Activated CD8-positive, alpha-beta T cell treated with anti-CD3 and anti-CD28 coated beads, Interleukin-2, amount 10 ng/mL, durations not matched to agents 7 days and 5 days (primary cell): Measurements from ENCODE around the gene SPRING1. TPM values are rescaled to one million over a fixed set of nuclear protein-coding genes. Genes with fewer than 3 reads are reported as not detected.
"Not testable (repeated sequence)": the region's sequence is repeated elsewhere in the genome, so short reads cannot be mapped to it uniquely, and the experiment has no call there.

Source experiments
- ATAC-seq: fragments of 150-1000 bp; cut with Tn5 transposase; one replicate; pipeline ENCODE4 v1.10.0; 2021; ENCODE audit warnings: moderate library complexity
- CTCF ChIA-PET: fragments of 350-600 bp; sonication (Branson Sonifier 250); formaldehyde crosslinking; loops from one replicate; lab custom pipeline; 2021; ENCODE audit warnings: antibody characterized with exemption; lab: Charles Lee
- POLR2A ChIA-PET: fragments of 350-600 bp; sonication (Branson Sonifier 250); formaldehyde crosslinking; loops from one replicate; lab custom pipeline; 2021; ENCODE audit warnings: antibody characterized with exemption; lab: Charles Lee
- DNase-seq: peaks from one replicate; pipeline ENCODE4 v3.0.0-alpha.2; 2020
- H3K27ac Mint-ChIP-seq: one replicate; pipeline ENCODE4 v1.8.0; 2021; ENCODE audit warnings: mild to moderate bottlenecking, mixed read lengths
- H3K27me3 Mint-ChIP-seq: one replicate; pipeline ENCODE4 v1.8.0; 2021; ENCODE audit warnings: low read depth, mixed read lengths
- H3K36me3 Mint-ChIP-seq: one replicate; pipeline ENCODE4 v1.8.0; 2021; ENCODE audit warnings: low read depth, mixed read lengths
- H3K4me1 Mint-ChIP-seq: one replicate; pipeline ENCODE4 v1.8.0; 2021; ENCODE audit warnings: low read depth, mixed read lengths
- H3K4me3 Mint-ChIP-seq: one replicate; pipeline ENCODE4 v1.8.0; 2021; ENCODE audit warnings: mild to moderate bottlenecking, mixed read lengths
- H3K9me3 Mint-ChIP-seq: one replicate; pipeline ENCODE4 v1.8.0; 2022; ENCODE audit warnings: mixed read lengths; ENCODE audit not compliant: insufficient read depth
- total RNA-seq, 2 experiments: library from RNA; stranded (reverse); gene quantifications; one replicate each; pipeline ENCODE4 v1.2.3, GENCODE V29; 2021

Gene SPRING1
- total RNA-seq, 2 experiments from 2014 or later: 31.3 to 32.5 TPM

GRCh38 chr12:116765271-116765670 lies 27.4 kb upstream of the SPRING1 start:
- Mint-ChIP-seq H3K27ac (no peak overlapping the region), H3K36me3 (peaks cover 8% of the 10 kb centered on the region), H3K9me3 (no peaks in the 10 kb centered on the region), H3K27me3 (no peaks in the 10 kb centered on the region), H3K4me3 (no peak overlapping the region), H3K4me1 (no peaks in the 10 kb centered on the region)
- CTCF ChIA-PET: interaction anchor here (1.1 to 1.3 kb wide), 2 partner anchors 9 to 16 kb away, joined by 3 read pairs; no protein-coding TSS in a partner anchor
- no peak for DNase-seq
- ATAC-seq: no peak
- POLR2A ChIA-PET: no interaction called here

DNA sequence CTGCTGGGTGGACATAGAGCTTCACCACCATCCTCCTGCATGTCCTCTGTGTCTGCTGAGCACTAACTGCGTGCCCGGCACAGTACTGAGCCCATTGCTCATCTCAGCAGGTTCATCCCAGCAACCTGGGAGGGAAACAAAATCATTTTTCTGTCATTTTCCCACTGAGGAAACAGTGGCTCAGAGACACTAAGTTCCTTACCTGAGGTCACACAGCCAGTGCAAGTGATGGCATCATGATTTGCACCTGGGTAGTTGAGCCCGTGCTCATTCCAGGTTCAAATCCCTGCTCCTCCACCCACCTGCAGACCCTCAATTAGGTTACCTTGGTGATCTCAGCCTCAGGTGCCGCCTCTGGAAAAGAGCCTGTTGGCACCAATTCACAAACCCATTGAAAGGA lies 23.6 kb upstream of the SPRING1 start:
- peaks cover 30% of the 10 kb centered on the region for H3K36me3 Mint-ChIP-seq
- DNase-seq (no peak), ATAC-seq (no peak)
- no peaks in the 10 kb centered on the region for H3K9me3 Mint-ChIP-seq
- POLR2A ChIA-PET: no interaction called here
- H3K27ac Mint-ChIP-seq: no peak overlapping the region
- no peaks in the 10 kb centered on the region for H3K27me3 Mint-ChIP-seq
- CTCF ChIA-PET: interaction anchor here (0.6 to 0.9 kb wide), 2 partner anchors 11 to 52 kb away, joined by 3 read pairs; no protein-coding TSS in a partner anchor
- H3K4me3 Mint-ChIP-seq: no peak overlapping the region
- H3K4me1 Mint-ChIP-seq: peaks cover 20% of the 10 kb centered on the region

DNA sequence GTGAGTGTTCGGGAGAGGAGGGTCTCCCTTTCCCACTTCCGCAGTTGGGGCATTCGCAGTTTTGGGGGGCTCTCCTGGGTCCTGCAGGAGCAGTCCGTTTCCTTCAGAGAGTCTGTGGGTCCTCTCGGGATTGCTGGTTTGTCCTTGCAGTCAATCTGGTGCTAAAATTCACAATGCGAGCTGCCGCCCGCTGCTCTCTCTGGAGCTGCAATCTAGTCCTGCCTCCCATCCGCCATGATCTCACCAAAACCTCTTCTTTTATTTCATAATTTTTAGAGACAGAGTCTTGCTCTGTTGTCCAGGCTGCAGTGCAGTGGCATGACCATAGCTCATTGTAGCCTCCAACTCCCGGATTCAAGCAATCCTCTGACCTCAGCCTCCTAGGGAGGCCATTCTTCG lies 22.8 kb upstream of the SPRING1 start:
- CTCF ChIA-PET: interaction anchor here (1.8 kb wide), 1 partner anchor 10 kb away, joined by 6 read pairs; no protein-coding TSS in a partner anchor
- Mint-ChIP-seq H3K27me3 (no peaks in the 10 kb centered on the region), H3K4me1 (peaks cover 22% of the 10 kb centered on the region), H3K9me3 (no peaks in the 10 kb centered on the region), H3K36me3 (peaks cover 30% of the 10 kb centered on the region), H3K27ac (no peak overlapping the region), H3K4me3 (no peak overlapping the region)
- POLR2A ChIA-PET: no interaction called here
- DNase-seq (no peak), ATAC-seq (no peak)

- H3K4me1 Mint-ChIP-seq: peaks cover 22% of the 10 kb centered on the region
- H3K36me3 Mint-ChIP-seq: peaks cover 30% of the 10 kb centered on the region
- CTCF ChIA-PET: interaction anchor here (1.1 to 1.8 kb wide), 3 partner anchors 11 to 360 kb away, joined by 3 to 6 read pairs (median 3); no protein-coding TSS in a partner anchor
- DNase-seq (peak; percentile 41), ATAC-seq (peak; percentile 11)
- H3K9me3 Mint-ChIP-seq: no peaks in the 10 kb centered on the region
- POLR2A ChIA-PET: no interaction called here
- H3K27me3 Mint-ChIP-seq: no peaks in the 10 kb centered on the region
- H3K4me3 Mint-ChIP-seq: peak overlapping the region; percentile 34
- H3K27ac Mint-ChIP-seq: peak overlapping the region; percentile 47
Measured at GRCh38 chr12:116759783-116760621, 22.1 kb upstream of the SPRING1 start.

DNA sequence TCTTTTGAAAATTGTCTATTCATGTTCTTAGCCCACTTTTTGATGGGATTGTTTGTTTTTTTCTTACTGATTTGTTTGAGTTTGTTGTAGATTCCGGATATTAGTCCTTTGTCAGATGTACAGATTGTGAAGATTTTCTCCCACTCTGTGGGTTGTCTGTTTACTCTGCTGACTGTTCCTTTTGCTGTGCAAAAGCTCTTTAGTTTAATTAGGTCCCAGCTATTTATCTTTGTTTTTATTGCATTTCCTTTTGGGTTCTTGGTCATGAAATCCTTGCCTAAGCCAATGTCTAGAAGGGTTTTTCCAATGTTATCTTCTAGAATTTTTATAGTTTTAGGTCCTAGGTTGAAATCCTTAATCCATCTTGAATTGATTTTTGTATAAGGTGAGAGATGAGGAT lies 16.9 kb upstream of the SPRING1 start:
- H3K27ac Mint-ChIP-seq, CTCF ChIA-PET, H3K9me3 Mint-ChIP-seq, H3K4me3 Mint-ChIP-seq, ATAC-seq, DNase-seq, POLR2A ChIA-PET, H3K27me3 Mint-ChIP-seq: not testable (repeated sequence)
- Mint-ChIP-seq H3K36me3 (peaks cover 27% of the 10 kb centered on the region), H3K4me1 (peaks cover 22% of the 10 kb centered on the region)

- Mint-ChIP-seq H3K4me1 (peaks cover 22% of the 10 kb centered on the region), H3K36me3 (peaks cover 22% of the 10 kb centered on the region)
- DNase-seq, H3K4me3 Mint-ChIP-seq, CTCF ChIA-PET, H3K27me3 Mint-ChIP-seq, H3K27ac Mint-ChIP-seq, H3K9me3 Mint-ChIP-seq, POLR2A ChIA-PET, ATAC-seq: not testable (repeated sequence)
Measured at GRCh38 chr12:116754097-116754496, 16.2 kb upstream of the SPRING1 start.

DNA sequence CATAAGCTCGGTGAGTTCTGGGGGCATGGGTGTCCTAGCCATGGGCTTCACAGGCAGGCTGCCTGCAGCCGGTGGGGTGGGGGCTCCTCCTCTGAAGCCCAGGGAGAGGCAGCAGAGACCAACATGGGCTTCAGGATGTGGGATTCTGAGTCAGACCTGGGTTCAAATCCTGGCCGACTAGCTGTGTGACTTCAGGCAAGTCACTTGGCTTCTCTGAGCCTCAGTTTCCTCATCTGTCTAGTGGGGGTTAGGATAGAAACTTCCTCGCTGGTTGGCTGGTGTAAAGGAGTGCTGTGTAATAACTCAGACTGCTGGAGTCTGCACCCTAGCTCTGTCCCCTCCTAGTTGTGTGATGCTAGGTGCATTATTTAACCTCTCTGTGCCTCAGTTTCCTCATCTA lies 12.4 kb upstream of the SPRING1 start:
- no peaks in the 10 kb centered on the region for H3K27me3 Mint-ChIP-seq
- no peaks in the 10 kb centered on the region for H3K9me3 Mint-ChIP-seq
- ATAC-seq (no peak), DNase-seq (no peak)
- H3K36me3 Mint-ChIP-seq: peaks cover 7% of the 10 kb centered on the region
- H3K4me1 Mint-ChIP-seq: no peaks in the 10 kb centered on the region
- H3K4me3 Mint-ChIP-seq: no peak overlapping the region
- ChIA-PET CTCF (interaction anchor here (0.6 kb wide), 1 partner anchor 12 kb away, joined by 3 read pairs; no protein-coding TSS in a partner anchor), POLR2A (no interaction called here)
- H3K27ac Mint-ChIP-seq: no peak overlapping the region

GRCh38 chr12:116749884-116750283 lies 12.0 kb upstream of the SPRING1 start:
- H3K4me1 Mint-ChIP-seq: no peaks in the 10 kb centered on the region
- H3K27me3 Mint-ChIP-seq: no peaks in the 10 kb centered on the region
- H3K27ac Mint-ChIP-seq: no peak overlapping the region
- ATAC-seq (no peak), DNase-seq (no peak)
- H3K9me3 Mint-ChIP-seq: no peaks in the 10 kb centered on the region
- CTCF ChIA-PET: no interaction called here
- no peak overlapping the region for H3K4me3 Mint-ChIP-seq
- peaks cover 7% of the 10 kb centered on the region for H3K36me3 Mint-ChIP-seq
- POLR2A ChIA-PET: interaction anchor here (0.7 kb wide), 1 partner anchor 25 kb away, joined by 3 read pairs; no protein-coding TSS in a partner anchor

DNA sequence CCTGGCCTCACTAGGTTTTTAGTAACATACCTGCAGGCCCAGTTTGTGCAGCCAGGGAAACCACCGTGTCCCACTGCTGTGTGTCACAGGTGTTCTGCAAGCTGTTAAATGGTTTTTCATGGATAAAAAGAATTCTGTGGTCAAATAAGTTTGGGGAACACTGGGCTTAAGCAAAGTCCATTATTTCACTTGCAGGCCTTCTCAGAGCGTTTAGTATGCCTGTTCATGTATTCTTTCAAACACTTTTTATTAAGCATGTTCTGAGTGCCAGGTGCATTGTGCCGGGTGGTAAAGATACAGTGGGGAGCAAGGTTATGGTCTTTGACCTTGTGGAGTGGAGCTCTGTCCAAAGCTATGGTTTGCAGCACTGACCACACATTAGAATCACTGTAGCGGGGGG lies 7.7 kb upstream of the SPRING1 start:
- ATAC-seq: no peak
- Mint-ChIP-seq H3K27ac (no peak overlapping the region), H3K4me1 (no peaks in the 10 kb centered on the region)

GRCh38 chr12:116744766-116745165 lies 6.9 kb upstream of the SPRING1 start:
- ATAC-seq (no peak), DNase-seq (no peak)
- H3K9me3 Mint-ChIP-seq: no peaks in the 10 kb centered on the region
- H3K4me3 Mint-ChIP-seq: no peak overlapping the region
- no peak overlapping the region for H3K27ac Mint-ChIP-seq
- H3K36me3 Mint-ChIP-seq: no peaks in the 10 kb centered on the region
- POLR2A ChIA-PET: no interaction called here
- H3K27me3 Mint-ChIP-seq: no peaks in the 10 kb centered on the region
- CTCF ChIA-PET: no interaction called here
- H3K4me1 Mint-ChIP-seq: no peaks in the 10 kb centered on the region

More for the DNA sequence above, 7.7 kb upstream of the SPRING1 start:
- H3K9me3 Mint-ChIP-seq: no peaks in the 10 kb centered on the region
- no peaks in the 10 kb centered on the region for H3K36me3 Mint-ChIP-seq
- ChIA-PET POLR2A (no interaction called here), CTCF (no interaction called here)
- no peaks in the 10 kb centered on the region for H3K27me3 Mint-ChIP-seq
- no peak overlapping the region for H3K4me3 Mint-ChIP-seq
- no peak for DNase-seq

DNA sequence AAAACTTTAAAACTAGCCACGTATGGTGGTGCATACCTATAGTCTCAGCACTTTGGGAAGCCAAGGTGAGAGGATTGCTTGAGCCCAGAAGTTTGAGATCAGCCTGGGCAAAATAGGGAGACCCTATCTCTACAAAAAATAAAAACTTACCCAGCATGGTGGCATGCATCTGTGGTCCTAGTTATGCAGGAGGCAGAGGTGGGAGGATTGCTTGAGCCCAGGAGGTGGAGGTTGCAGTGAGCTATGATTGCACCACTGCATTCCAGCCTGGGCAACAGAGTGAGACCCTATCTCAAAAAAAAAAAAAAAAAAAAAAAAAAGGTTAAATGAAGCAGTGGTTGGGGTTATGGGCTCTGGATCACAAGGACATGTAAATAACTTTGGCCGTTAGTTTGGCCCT lies 4.9 kb upstream of the SPRING1 start:
- H3K27me3 Mint-ChIP-seq, H3K36me3 Mint-ChIP-seq, H3K9me3 Mint-ChIP-seq, H3K4me3 Mint-ChIP-seq, DNase-seq, ATAC-seq, H3K27ac Mint-ChIP-seq, POLR2A ChIA-PET: not testable (repeated sequence)
- peaks cover 16% of the 10 kb centered on the region for H3K4me1 Mint-ChIP-seq
- CTCF ChIA-PET: interaction anchor here (0.7 kb wide), 1 partner anchor 36 kb away, joined by 3 read pairs; no protein-coding TSS in a partner anchor

DNA sequence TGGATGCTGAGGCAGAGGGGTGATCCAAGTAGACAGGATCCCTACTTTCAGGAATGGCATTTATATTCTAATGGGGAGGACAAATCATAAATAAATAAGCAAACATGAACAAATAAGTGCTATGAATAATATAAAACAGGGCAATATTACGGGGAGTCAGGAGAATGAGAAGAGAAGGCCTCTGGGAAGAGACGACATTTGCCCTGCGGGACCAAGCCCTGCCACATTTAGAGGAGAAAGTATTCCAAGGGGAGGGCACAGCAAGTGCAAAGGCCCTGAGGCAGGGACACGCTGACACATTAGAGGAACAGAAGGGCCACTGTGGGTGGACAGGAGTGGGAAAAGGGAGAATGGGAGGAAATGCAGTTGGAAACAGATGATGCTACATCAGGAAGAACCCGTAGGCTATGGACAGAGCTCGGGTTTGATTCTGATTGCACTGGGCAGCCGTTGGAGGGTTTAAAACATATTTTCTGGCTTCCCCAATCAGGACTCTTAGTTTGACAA lies 1.6 kb upstream of the SPRING1 start:
- ChIA-PET CTCF (no interaction called here), POLR2A (no interaction called here)
- DNase-seq (no peak), ATAC-seq (no peak)
- Mint-ChIP-seq H3K27ac (no peak overlapping the region), H3K27me3 (no peaks in the 10 kb centered on the region), H3K4me1 (peaks cover 33% of the 10 kb centered on the region), H3K9me3 (no peaks in the 10 kb centered on the region), H3K36me3 (peaks cover 8% of the 10 kb centered on the region), H3K4me3 (no peak overlapping the region)
